ENCODE results near the gene EMILIN3.

EMILIN3 gene

DNA sequence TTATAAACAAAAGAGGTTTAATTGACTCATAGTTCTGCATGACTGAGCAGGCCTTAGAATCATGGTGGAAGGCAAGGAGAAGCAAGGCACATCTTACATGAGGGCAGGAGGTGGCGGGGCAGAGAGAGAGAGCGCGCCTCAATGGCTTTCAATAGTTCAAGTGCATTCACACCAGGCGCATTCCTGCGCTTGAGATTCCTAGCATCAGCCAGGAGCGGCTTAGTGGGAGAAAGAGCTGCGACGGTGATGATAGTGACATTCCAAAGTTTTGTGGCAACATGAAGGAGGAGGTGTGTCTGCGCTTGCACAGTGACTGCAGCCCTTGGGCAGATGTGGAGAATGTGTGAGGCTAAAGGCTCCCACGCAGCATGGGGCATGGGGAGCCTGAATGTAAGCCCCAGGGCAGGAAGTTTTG, 25.0 kb upstream of the EMILIN3 start:
- DNase-seq = no peak

DNA sequence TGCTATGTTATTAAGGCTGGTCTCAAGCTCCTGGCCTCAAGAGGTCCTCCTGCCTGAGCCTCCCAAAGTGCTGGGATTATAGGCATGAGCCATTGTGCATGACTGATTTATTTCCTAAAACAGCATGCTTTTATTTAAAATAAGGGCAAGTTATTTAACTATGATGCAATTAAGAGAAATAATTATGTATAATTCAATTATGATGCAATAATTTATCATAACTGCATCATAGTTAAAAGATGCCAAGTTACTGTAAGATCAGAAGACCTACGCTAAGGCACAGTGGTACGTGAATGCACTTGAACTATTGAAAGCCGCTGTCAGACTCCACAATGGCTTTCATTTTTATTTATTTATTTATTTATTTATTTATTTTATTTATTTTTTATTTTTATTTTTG, 24.3 kb upstream of the EMILIN3 start:
- DNase-seq = no peak

DNA sequence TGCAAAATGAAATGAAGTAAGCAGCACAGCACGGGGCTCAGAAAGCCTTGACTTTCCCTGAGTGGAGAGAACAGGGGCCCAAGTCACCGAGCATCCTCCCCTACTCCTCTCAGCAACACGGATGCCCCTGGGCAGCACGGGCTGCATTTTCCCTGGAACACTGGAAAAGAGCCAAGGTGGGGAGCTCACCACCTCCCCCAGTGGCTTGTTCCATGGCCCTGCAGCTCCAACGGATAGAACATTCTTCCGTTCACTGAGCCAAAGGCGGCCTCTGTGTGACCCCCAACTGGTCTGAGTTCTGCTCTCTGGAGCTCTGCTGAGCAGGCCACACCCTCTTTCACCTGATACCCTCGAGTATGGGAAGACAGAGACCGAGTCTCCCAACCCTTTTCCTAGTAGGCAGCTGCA, 20.8 kb upstream of the EMILIN3 start:
- no peak for DNase-seq

DNA sequence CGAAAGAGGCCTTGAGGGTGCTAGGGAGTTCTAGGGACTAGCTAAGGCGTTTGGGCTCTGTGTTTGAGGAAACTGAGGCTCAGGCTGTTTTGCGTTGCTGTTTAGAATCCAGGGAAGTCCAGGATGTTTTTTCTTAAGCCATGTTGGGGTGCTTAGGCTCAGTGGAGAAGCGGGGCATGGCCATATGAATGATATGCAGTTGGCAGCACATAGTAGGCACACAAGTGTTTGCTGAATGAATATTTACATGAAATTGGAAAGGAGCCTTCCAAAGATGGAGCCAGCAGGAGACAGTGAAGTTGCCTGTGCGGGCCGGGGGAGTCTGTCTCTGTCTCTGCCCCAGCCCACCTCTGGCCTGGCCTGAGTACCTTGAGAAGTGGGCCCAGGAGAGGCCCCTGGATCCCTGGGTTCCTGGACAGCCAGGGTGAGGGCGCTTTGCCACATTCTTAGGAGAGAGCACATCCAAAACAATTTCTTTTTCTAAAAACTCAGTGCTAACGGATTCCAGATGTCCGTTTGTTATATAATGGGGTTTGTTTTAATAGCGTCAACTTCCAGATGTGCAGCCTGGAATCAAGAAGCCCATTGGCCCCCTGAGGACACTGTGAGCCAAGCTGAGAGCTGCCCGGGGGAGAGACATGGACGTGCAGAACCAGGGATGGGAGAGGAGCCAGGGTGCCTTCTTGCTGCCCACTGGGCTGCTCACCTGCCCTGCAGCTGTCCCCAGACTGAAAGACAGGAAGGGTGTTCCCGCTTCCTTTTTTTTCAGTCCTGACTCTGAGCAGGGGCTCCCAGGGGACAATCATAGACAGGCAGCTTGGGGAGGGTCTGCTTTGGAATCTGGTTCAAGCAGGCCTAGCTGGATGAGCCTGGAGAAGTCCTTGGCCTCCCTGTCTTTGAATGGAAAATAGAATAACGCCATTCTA, 20.1 kb upstream of the EMILIN3 start:
- no peak for DNase-seq

DNA sequence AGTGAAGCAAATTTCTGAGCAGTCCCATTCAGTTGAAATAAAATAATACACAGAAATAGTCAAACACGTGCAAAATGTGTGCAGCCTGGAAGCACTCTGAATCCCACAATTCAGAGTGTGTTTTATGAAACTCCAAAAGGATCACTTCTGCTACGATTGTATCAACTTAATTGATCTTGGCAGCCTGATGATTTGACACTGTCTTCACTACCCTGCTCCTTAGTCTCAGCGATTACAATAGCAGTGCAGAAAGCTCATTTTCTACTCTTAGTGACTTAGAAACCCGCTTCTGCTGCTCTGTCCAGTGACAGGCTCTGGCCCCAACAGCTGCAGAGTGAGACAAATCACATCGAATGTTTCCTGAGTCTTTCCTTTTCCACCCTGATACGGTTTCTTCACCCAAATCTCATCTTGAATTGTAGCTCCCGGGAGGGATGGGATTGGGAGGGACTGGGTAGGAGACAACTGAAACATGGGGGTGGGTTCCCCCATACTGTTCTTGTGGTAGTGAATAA, 16.2 kb upstream of the EMILIN3 start:
- DNase-seq = no peak

DNA sequence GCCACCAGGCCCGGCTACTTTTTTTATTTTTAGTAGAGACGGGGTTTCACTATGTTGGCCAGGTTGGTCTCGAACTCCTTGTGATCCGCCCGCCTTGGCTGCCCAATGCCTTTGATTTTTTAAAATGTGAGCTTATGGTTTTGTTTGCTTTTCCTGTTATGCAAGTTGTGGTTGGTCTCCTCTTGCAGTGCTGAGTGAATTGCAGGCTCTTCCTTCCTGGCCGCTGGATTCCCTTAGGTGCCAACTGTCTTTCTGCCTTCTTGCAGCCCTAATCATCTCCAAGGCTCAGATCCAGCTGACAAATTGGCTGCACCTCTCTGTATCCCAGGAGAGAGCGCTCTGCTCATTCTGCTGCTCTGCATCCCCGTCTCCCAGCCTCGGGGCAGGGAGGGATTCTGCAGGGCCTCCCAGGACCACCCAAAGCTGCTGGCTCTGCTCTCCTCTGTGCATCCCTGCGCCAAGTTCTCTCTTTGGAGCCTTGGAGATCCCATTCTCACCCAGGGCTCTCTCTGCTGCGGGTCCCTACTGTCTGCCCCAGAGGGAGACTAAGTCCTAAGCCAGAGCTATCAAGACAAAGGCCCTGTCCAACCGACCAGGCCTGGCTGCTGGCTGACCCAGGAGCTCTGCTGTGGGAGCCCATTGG, 14.1 kb upstream of the EMILIN3 start:
- no peak for DNase-seq

DNA sequence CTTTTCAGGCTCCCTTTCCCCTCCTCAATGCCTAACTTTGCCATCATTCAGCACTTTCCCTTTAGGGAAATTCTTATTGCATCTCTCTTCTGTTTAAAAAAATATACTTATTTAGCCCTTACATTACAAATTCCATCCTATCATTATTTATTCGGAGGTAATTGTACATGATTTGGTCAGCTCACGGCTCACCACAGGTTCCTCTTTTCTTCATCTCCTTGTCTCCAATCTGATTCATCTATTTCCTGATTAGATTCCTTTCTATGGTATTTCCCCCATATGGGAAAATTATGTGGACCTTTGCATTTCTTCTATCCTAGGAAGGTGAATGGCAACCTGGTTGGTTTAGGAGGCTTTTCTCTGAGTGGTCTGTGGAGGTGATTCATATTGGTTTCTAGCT, 12.9 kb upstream of the EMILIN3 start:
- no peak for DNase-seq

DNA sequence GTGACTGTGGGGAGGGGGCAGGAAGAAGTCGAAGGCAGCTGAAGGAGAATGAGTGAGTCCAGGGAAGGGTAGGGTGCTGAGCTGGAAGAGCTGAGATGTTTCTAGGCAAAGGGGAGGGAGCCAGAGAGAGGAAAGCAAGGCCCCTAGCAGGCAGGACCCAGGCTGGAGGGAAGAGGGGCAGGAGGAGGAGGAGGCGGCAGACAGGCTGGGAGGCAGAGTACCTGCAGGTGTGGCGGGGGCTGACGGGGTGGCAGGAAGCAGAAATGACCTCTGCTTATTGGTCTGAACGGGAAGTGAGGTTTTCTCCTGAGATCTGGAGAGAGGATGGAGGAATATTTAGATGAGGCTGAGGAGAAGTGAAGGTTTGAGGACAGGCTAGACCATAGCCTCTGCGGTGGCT, 10.7 kb upstream of the EMILIN3 start:
- DNase-seq = no peak

DNA sequence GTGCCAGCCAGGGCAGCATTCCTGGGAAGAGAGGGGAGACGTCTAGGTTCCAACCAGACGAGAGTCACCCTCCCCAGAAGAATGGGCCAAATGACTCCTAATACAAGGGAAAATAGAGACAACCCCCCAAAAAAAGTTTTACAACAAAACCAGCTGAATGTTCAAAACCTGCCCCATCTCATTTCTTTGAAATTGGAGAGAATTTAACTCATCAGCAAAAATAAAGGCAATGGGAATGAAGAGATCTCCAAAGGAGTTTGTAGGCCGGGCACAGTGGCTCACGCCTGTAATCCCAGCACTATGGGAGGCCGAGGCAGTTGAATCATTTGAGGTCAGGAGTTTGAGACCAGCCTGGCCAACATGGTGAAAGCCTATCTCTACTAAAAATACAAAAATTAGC, 9.7 kb upstream of the EMILIN3 start:
- no peak for DNase-seq

DNA sequence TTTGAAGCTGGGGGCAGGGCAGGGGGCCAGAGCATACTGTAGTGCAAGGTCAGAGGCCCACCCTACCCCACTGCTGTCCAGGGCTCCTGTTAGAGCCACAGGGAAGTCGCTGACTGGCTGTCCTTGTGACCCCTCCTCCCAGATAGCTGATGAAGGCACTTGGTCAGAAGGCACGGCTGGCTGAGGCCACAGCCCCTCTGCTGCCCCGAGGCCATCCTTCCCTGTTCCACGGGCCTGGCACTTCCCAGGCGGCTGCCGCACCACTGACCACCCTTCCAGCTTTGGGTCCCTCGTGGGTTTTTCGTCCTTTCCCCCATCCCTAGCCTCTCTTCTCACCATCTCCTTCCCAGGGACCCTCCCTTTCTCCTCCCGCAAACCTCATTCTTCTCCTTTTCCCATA, 9.2 kb upstream of the EMILIN3 start:
- DNase-seq = no peak

DNA sequence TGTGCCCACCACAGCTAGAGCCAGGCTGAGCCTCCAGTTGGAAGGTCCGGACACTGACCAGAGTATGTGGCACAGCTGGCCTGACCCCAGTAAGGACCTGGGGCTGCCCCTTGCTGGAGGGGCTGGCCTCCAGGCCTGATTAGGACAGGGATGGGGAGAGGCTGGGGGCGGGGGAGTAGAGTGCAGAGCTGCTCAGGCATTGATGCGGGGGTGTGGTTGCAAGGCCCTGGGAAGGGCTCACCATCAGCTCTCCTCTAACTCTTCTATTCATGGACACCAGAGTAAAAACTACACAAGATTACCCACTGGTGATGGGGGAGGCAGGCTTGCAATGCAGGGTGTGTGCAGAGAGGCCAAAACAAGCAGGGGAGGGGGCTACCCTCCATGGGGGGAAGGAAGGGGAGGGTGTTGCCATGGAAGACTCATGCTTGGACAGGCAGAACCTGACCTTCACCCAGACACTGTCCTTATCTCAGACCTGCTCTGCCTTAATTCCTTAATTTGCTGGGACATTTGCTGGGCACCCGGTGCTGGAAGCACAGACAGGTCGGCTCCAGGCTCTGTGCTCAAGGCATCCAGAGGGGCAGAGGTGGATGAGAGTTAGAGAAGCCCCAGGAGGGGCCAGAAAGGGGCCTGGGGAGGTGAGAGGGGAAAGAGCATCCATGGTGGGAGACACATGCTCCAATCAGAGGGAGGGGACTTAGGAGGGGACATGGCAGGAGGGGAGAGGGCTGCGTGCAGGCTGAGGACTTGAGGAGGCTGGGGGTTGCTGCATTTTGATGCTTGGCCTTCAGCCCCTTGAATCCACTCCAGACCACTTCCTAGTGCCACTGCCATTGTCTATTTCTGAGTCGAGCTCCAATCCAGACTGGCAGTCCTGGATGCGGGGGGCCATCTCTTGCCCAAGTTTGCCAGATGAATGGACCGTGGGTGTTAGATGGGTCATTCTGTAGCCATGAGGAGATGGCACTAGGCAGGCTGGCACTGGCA, 7.6 kb upstream of the EMILIN3 start:
- DNase-seq = no peak

DNA sequence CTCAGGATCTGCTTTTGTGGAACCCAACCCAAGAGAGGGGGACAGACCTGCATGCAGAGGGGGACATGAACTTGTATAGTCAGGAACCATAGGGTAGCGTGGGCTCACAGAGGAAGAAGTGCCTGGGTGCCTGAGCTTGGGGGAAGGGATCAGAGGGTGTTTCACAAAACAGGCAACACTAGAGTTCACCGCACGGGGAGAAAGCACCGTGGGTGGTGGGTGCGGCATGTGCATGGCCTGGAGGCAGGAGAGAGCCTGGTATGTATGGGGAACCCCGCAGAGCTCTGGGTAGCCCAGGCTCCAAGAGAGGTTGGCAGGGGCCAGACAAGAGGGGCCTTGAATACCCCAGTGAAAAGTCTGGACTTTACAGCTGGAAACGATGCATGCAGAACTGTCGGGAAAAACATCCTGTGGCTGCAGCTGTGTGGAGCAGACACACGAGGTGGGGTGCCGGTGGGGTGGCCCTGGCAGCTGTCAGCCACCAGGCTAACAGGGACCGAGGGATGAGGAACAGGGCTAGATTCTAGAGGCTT, 6.7 kb upstream of the EMILIN3 start:
- no peak for DNase-seq

DNA sequence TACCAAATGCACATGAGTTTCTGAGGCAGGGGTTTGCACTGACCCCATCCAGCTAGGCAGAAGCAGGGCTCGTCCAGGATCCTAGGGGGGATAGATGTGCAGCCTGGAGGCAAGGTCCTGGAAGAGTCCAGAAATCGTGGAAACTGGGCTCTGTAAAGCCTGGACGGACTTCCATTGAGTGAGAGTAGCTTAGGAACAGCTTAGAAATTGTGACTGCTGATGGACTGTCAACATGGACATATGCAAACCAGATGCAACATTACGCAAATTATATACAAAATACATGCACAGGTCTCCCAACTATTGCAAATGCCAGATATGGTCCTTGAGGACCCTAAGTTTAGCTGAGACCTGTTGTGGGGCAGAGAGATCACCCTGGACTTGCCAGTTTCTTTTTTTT, 4.8 kb upstream of the EMILIN3 start:
- no peak for DNase-seq

DNA sequence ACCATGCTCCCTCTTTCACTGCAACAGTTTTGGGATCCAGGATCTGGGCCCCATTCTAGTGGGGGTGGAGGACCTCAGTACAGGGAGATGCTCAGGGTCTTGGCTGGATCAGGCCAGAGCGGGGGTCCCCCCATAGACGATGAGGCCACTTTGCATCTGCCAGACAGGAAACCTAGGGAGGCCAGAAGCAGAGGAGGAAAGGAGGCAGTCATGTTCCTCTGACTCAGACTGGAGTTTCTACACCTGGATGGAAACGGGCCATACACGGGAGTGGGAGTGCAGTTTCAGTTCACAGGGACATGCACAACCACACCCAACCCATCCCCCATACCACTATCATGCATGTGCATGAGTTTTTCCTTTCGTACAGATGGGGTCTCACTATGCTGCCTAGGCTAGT, 3.6 kb upstream of the EMILIN3 start:
- DNase-seq = no peak

DNA sequence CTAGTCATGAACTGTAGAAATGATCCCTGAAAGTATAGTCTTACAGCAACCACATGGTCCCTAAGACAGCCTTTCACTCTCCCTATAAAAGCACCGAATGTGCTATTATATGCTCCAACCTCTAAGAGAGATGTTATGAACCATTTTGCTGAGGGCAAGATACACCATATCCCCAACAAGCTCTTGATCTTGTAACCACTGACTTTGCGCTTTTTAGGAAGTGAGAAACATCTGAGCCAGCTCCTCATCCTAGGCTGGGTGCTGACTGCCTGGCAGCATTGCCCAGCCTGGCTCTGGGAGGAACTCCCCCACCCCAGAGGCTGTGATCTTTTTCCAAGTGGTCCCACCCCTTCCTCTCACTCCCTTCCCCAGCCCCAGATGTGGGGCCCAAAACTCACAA, 3.1 kb upstream of the EMILIN3 start:
- DNase-seq = no peak

DNA sequence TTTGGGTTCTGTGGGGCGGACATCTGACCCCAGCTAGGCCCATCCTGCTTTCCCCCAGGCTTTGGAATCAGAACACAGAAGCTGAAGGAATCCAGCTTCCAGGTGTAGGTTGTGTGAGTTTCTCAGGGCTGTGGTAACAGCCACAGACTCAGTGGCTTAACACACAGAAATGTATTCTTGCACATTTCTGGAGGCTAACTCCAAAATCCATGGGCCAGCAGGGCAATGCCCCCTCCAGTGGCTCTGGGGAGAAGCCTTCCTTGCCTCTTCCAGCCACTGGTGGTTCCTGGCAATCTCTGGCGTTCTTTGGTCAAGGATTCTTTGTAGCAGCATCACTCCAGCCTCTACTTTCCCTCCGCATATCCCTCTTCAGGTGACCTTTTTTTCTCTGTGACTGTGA, 1.3 kb upstream of the EMILIN3 start:
- DNase-seq = no peak

DNA sequence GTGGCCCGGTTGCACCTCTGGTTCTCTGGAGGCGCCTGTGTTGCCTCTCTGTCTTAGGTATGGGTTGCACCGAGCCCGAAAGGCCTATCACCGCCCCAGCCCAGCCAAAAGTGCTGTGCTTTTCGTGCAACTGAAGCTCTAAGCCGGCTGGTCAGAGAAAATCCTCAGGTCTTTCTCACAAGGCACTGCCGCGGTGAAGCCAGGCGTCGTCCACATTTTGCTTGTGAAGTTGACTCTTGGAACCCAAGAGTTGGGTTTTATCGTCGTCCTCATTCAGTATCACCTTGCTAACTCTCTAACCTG, 726 bp upstream of the EMILIN3 start:
- DNase-seq = no peak

DNA sequence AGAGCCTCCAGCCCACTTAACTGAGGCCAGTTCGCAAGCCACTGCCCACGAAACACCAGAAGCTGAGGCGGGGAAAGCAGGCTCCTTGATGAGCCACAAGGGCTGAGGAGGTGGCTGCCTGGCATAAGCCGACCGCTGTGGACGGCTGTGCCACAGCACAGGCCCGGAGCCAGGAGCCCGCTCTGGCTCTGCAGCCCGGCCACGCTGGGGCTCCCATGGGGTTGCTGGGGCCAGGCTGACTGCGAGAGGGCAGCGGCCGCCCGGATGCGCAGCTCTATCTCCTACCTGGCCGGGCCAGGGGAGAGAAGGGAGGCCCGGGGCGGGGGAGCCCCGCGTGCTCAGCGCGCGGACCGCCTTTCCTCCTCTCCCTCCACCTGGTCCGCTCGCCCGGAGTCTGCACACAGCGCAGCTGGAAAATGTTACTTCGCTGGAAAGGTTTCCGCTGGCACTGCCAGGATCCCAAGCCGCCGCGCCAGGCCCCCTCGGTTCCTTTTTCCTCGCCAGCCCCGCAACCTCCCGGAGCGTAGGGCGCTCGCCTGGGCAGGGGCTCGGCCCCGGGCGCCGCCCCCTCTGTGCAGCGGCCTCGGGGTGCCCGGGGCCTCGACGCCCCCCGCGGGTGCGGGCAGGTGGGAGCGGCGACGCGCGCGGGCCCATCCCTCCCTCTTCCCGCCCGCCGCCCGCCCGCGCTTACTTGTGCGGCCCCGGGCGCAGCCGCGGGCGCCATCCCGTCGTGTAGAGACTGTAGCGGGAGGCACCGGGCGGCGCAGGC, 657 bp downstream of the EMILIN3 start:
- no peak for DNase-seq

DNA sequence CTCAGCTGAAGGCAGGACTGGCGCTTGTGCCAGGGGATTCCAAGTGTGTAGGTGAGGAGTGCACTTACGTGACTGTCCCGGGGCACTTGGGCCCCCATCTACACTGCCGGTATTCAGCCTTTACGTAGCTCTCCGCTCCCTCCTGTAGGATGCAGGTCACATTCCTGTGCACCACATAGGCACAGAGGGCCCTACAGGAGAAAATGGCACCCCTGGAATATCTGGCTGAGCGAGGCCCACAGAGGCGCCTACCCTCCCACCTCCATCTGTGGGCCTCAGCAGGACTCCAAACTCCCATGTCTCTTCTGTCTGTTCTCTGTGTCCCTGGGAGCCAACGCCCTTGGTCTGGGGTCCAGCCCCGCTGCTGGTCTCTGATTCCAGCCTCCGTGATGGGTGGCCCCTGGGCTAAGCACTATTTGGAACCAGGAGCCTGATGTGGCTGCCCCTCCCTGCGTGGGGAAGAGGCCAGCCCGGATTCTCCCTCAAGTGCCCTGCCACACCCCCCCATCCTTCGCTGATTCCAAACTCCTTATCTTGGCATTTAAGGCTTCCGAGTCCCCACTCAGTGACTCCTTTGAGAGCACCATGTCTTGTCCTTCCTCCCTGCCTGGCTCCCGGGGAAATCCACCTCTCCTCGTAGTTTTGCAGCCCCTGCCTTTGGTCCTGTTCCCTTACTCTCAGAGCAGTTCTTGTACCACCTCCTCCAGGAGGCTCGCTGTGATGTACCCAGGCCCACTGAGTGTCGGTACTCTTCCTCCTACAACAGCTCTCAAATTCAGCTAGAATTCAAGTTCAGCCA, 1.5 kb downstream of the EMILIN3 start:
- no peak for DNase-seq

DNA sequence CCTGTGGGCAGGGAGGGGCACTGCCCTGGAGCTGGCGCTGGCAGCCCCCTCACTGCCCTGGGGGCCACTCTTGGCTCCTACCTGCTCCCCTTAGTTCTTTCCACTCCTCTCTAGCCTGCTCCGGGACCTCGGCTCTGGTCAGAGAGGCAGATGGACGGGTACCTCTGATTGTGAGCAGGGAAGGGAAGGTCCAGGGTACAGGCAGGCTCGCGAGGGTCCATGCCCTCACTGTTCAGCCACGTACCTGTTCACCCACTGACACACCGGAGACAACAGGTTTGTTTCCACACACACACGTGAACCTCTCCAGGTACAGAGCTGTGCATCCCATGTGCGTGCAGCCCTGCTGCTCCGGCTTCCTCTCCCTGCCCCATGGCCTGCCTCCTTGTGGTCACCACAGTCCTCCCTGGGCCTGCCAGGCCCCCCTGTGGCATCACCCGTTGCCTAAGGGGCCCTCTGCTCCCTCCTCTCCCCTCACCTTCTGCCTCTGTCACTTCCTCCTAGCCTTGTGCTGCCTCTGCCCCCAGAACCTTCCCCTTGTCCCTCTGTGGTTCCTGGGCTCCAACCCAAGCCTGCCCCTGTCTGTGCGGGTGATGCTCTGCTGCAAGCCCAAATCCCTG, 2.3 kb downstream of the EMILIN3 start:
- DNase-seq = no peak

DNA sequence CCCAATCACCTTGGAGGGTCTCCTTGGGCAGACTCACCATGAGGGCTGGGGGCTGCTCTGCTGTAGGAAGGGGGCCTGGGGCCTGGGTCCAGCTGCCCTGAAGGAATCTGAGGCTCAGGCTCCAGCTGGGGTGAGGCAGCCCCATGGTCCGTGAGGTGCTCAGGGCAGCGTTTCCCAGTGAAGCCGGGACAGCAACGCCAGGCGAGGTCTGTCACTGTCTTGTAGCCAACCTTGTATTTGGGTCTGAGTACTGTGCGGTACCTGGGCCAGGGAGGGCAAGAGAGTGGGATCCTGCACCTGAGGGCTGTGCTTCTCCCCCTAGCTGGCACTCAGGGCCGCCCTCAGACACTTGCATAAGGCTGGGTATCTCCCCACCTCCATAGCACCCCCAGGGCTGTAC, 3.0 kb downstream of the EMILIN3 start:
- DNase-seq = no peak

Measured in DMS79 (cell line).